Lower lobe of right lung (tissue), 2 donors: Measurements from ENCODE around the gene CAMKK2. TPM values are rescaled to one million over a fixed set of nuclear protein-coding genes. Genes with fewer than 3 reads are reported as not detected.
A peak's percentile ranks its signal among the peaks of the same experiment; 100 is the strongest.

Experiments used
- ATAC-seq, 2 donors: fragments of 200-7000 bp; cut with Tn5 transposase; one replicate each; pipeline ENCODE4 v1.9.1; 2020 to 2022; ENCODE audit warnings: mild to moderate bottlenecking in 2 of 2, moderate library complexity in 2 of 2
- DNase-seq: peaks from one replicate; pipeline ENCODE4 v3.0.0-alpha.2; 2020
- H3K27ac ChIP-seq: fragments of 200-600 bp; one replicate; pipeline ENCODE4 v1.8.0; 2022
- H3K27me3 ChIP-seq: fragments of 200-600 bp; one replicate; pipeline ENCODE4 v1.8.0; 2022; ENCODE audit warnings: low read depth
- H3K36me3 ChIP-seq: fragments of 200-600 bp; one replicate; pipeline ENCODE4 v1.8.0; 2022; ENCODE audit warnings: mild to moderate bottlenecking
- H3K4me1 ChIP-seq: fragments of 200-600 bp; one replicate; pipeline ENCODE4 v1.8.0; 2022
- H3K4me3 ChIP-seq: fragments of 200-600 bp; one replicate; pipeline ENCODE4 v1.8.0; 2022; ENCODE audit warnings: mild to moderate bottlenecking
- H3K9me3 ChIP-seq: fragments of 200-600 bp; one replicate; pipeline ENCODE4 v1.8.0; 2022
- CTCF ChIP-seq: fragments of 200-600 bp; IDR thresholded peaks from one replicate; pipeline ENCODE4 v1.8.0; 2022; ENCODE audit warnings: antibody characterized with exemption, mild to moderate bottlenecking
- intact Hi-C: fragments of 100-400 bp; cut with DNase I; formaldehyde crosslinking; loops from one replicate; pipeline ENCODE4 v1.11.0; 2022
- total RNA-seq: library from RNA; stranded (reverse); fragmentation: NEBNext Ultra II Directional; extraction: Animal tissue kit (Norgen Biotek cat#: 25700); gene quantifications from one replicate; pipeline ENCODE4 v1.2.1, GENCODE V29; 2021
- donor health status: DM: no; HTN: yes; CAD: no; lungs with severe emphysema.

CAMKK2 gene
- total RNA-seq, 1 donor from 2014 or later: 40.4 TPM

- no peak for TF ChIP-seq CTCF
- ATAC-seq (peak; percentile 46 to 47), DNase-seq (peak; percentile 66)
- peaks cover 45% of the 10 kb centered on the region for H3K4me1 ChIP-seq
- intact Hi-C loops: no loop called here
- no peaks in the 10 kb centered on the region for H3K27me3 ChIP-seq
- peaks cover 13% of the 10 kb centered on the region for H3K36me3 ChIP-seq
- no peaks in the 10 kb centered on the region for H3K9me3 ChIP-seq
- H3K27ac ChIP-seq: peak overlapping the region; percentile 93
- H3K4me3 ChIP-seq: peak overlapping the region; percentile 99
Observed at GRCh38 chr12:121295746-121296617, 527 bp downstream of the CAMKK2 start.

- ATAC-seq: no peak
- DNase-seq: no peak
- H3K4me3 ChIP-seq: peak overlapping the region; percentile 99
- TF ChIP-seq CTCF: no peak
- no peaks in the 10 kb centered on the region for H3K27me3 ChIP-seq
- peaks cover 41% of the 10 kb centered on the region for H3K4me1 ChIP-seq
- intact Hi-C loops: no loop called here
- H3K27ac ChIP-seq: peak overlapping the region; percentile 93
- peaks cover 13% of the 10 kb centered on the region for H3K36me3 ChIP-seq
- no peaks in the 10 kb centered on the region for H3K9me3 ChIP-seq
Observed at GRCh38 chr12:121295116-121295745, 1.3 kb downstream of the CAMKK2 start.

GRCh38 chr12:121294151-121294889 lies 2.2 kb downstream of the CAMKK2 start:
- Histone ChIP-seq H3K27me3 (no peaks in the 10 kb centered on the region), H3K27ac (no peak overlapping the region), H3K4me1 (peaks cover 41% of the 10 kb centered on the region), H3K36me3 (peaks cover 13% of the 10 kb centered on the region), H3K4me3 (peak overlapping the region; percentile 99), H3K9me3 (no peaks in the 10 kb centered on the region)
- intact Hi-C loops: no loop called here
- no peak for DNase-seq
- no peak for ATAC-seq
- no peak for TF ChIP-seq CTCF

GRCh38 chr12:121293603-121294002 lies 2.9 kb downstream of the CAMKK2 start:
- ATAC-seq: no peak

More at GRCh38 chr12:121293603-121294002, 2.9 kb downstream of the CAMKK2 start:
- H3K4me3 ChIP-seq: no peak overlapping the region
- intact Hi-C loops: no loop called here
- no peak overlapping the region for H3K27ac ChIP-seq
- no peaks in the 10 kb centered on the region for H3K27me3 ChIP-seq
- H3K9me3 ChIP-seq: no peaks in the 10 kb centered on the region
- no peak for DNase-seq
- TF ChIP-seq CTCF: no peak
- peaks cover 48% of the 10 kb centered on the region for H3K4me1 ChIP-seq
- H3K36me3 ChIP-seq: peaks cover 13% of the 10 kb centered on the region
